DMS53 treated with DMSO at 0.1 percent for 48 hours (cell line): ENCODE results near the gene COPB2.
"Not testable (repeated sequence)": the region's sequence is repeated elsewhere in the genome, so short reads cannot be mapped to it uniquely, and the experiment has no call there.

Source experiments
- DNase-seq: peaks from one replicate; lab custom pipeline; 2025; ENCODE audit not compliant: unreplicated experiment; lab: John Stamatoyannopoulos, UW

The COPB2 gene

DNA sequence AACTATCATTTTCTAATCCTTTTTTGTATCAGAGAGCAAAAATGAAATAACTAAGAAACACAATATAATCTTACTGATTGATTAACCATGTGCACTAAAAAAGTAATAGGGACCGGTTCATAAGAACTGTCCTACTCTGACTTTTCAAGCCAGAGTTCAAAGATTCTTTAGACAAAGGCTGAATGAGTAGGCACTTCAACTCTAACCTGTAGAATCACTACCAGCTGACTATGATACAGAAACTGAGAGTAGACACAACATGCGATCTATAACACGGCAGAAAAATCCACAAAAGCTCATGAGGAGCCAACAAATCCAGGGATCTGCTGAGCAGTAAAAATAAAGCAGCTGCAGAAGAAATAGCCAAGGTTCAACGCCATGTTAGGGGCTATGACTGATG, 8.9 kb downstream of the COPB2 start:
- DNase-seq, result no peak

DNA sequence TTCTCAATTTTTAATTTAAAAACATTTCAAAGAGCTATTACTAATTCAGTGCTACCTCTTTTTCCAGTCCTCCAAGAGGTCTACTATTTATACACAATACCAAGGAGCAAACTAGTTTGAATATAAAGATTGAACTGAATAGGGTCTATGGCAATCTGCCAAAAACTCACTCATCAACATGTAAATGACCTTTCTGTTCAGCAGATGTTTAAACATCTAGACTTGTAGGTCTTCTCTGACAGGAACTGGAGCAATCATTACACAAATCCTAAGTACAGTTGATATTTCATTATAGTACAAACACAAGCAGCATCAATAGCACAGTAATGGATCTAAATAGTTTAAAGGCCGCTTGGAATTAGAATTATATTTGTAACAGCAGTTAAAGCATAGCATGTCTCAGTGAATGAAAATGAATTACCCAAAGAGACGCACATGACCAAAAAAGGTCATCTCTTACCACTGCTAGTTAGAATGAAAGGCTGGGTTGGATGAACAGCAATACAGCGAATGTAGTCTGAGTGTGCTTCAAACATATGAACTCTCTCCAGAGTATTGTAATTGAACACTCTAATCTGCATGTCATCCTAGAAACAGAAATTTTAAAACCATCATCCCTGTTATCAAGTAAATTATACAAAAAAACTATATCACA, 10.7 kb downstream of the COPB2 start:
- DNase-seq, result peak; percentile 3

DNA sequence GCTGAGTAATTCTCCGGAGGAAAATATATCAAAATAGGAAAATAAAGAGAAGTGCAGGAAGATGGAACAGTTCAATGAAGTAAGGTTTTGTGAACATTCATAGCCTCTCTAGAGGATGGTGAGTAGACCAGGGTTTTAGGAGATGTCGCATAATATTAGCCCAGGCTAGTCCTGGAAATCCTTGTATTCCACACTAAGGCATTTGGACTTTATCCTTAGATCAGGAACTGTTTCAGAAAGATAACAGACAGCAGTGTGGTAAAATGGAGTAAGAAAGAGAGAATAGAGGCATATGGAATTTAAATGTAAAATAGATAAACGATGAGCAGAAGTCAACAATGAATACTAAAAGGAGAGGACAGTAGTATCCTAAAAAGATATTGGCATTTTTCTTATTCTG, 12.1 kb downstream of the COPB2 start:
- no peak for DNase-seq

DNA sequence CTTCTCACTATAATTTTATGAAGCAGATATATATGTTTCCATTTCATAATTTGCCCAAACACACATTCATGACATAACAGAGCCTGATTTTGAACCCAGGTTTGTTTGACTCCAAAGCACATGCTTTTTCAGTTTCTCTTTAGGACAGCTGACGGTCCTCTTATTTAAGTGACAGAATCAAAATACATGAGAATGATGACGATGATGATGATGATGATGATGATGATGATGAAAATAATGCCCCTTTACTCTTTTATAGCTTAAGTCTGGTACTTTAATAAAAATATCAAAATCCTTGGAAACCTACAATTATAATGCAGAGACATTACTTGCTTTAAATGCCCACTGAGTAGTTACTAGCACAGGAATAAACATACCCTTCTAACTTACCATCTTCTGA, 15.3 kb downstream of the COPB2 start:
- no peak for DNase-seq

DNA sequence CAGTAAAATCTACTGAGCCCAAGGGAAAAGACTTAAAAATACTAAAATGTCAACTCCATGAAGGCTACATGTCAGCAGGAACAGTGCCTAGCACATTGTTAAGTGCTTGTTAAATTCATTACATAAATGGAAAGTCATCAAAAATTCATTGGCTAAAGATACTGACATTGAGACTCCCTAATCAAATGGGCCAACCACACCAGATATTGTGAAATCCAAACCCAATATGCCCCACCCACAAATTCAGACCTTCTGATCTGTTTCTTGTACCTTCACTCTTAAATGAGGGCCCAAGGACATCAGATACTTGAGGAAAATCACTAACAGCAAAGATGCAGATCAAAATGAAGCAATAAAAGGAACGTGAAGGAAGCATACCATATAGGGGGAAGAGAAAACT, 24.9 kb downstream of the COPB2 start:
- no peak for DNase-seq

DNA sequence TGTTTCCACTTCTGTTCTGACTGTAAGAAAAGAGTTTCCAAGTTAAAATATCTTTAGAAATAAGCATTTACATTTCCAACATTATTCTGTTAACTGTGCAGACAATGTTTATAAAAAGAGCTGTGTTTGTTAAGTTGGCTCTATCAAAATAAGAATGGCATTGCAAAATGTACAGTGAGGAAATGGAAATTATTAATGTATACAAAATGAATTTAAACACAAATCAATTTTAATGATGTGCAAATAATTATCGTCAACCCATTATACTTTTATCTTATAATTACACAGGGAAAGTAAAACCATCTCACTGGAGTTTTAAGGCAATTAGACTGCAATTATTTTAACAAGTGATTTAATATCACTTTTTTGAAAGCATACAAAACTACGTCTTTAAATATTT, 28.2 kb downstream of the COPB2 start:
- no peak for DNase-seq

DNA sequence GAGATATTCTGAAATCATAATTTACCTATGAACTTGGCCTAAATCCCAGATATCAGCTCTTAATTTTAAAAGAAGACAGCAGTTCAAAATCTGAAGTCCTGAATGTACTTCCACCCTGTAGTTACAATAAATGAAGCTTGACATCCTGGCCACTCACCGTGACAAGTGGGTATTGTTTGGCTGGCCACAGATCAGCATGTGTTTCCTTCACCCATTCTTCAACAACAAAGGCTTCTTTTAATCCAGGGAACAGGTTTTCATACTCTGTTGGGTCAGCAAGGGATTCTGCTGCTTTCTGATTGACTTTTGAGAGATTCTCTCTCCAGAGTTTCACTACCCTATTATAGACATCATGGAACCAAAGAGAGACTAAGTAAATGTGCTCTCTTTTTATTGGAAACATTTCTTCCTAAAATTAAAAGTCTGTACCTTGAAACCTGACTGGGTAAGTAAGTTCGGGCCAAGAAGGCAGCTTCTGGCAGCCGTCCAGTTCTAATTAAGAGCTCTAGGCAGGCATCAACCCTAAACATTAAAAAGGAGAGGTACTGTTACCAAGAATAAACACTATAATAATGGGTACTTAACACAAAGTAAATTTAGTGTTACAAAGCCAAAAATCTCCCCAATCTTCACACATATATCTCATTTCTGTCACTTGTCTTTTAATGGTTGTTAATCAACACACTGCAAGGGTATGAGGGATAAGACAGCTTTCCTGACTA, 30.4 kb downstream of the COPB2 start:
- DNase-seq, result peak; percentile 17

DNA sequence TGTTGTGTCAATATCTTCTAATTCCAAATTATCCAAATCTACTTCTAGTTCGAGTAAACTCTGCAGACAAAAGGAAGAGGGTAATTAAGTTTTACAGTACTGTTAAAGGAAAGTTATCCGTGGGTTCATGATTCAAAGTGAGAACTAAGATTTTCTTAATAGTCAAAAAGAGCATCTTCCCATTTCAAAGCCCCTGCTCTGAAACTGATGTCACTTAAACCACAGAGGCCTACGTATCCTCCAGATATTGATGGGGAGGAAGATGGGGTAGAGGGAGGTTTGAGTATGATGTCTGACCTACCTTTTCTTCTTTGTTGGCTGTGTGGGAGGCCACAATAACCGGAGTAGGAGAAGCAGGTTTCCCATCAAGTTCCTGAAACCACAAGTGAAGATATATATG, 31.5 kb downstream of the COPB2 start:
- no peak for DNase-seq

DNA sequence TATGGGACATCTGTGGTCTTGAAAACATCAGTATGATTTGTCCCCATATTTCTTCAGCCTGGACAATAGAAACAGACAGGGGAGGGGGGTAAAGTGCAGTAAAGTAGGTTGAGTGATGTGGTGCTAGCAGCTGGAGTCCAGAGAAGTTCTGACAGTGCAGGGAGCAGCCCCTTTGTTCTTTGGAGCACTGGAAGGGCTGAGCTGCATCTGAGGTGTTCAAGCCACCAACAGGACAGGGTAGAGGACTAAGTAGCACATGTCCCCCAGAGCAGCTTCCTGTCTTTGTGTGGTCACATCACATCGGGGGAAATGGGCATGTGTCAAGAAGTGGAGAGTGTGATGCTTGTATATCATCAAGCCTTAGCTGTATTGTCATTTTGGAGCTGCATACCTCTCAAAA, 33.6 kb downstream of the COPB2 start:
- no peak for DNase-seq

DNA sequence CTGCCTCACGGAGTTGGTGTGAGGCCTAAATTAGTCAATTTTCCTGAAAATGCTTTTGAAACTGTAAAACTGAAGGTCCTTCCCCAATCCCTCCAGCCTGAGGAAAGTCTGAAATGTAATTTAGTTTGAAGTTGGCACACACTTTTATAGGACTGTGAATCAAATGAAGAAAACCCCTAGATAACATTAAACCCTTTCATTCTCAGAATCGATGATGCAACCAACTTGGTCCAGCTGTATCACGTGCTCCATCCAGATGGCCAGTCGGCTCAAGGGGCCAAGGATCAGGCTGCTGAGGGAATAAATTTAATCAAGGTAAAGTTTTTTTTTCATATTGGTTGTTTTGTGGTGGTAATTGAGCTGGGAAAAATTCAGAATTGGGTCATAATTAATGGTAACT, 34.0 kb downstream of the COPB2 start:
- DNase-seq, result no peak

DNA sequence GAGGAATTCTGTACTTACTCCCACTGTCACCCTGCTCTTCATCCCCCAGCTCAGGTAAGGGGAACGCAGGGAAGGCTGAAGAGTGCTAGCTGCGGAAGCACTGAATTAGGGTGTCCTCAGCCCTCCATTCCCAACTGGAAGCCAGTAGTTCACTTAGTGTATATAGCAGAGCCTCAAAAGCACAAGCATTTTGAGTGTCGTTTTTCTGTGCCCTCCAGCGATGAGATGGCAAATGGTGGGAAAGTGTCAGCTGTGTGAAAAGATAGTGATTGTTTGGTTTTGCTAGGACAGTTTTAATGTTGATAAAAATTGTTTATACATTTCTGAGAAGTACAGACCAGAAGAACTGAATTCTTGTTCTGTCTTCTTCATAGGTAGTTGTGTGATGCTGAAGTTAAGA, 34.8 kb downstream of the COPB2 start:
- DNase-seq, result no peak

DNA sequence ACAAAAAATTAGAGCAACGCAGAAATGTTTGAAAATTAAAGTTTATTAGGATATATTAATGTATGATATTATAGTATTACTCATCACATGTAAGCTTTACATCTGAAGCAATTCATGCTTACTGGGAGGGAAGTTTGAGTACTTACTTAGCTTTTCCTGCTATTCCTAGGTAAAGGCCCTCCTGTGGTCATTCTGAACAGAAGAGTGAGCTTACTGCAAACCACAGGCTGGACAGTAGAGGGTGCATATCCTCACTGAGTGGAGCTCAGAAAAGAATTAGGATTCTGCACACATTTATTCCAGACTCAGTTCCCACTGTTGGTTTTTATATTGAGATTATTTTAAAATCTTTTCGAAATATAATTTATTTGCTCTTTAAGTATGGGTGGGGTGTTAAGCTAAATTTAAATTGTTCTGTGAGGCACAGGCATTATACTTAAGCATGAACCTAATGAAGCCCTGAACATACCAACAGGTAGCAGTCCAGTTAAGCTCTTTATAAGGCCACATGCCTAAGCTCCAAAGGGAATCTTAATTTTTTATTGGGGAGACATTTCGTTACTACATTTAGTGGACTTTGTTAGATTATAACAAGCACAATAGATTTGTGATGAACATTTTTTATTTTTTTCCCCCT, 35.4 kb downstream of the COPB2 start:
- peak; percentile 37 for DNase-seq

DNA sequence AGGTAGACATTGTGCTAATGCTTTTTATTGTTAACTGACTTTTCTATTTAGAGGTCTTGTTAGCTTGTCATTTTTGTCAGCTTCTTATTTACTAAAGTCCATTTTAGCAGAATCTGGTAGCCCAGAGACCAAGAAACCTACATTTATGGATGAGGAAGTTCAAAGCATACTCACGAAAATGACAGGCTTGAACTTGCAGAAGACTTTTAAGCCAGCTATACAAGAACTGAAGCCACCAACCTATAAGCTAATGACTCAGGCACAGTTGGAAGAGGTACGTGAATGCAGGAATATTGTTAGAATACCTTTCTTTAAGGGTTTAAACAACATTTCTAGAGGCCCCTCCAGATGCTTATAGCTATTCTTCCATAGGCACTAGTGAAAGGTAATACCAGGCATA, 42.7 kb downstream of the COPB2 start:
- no peak for DNase-seq

DNA sequence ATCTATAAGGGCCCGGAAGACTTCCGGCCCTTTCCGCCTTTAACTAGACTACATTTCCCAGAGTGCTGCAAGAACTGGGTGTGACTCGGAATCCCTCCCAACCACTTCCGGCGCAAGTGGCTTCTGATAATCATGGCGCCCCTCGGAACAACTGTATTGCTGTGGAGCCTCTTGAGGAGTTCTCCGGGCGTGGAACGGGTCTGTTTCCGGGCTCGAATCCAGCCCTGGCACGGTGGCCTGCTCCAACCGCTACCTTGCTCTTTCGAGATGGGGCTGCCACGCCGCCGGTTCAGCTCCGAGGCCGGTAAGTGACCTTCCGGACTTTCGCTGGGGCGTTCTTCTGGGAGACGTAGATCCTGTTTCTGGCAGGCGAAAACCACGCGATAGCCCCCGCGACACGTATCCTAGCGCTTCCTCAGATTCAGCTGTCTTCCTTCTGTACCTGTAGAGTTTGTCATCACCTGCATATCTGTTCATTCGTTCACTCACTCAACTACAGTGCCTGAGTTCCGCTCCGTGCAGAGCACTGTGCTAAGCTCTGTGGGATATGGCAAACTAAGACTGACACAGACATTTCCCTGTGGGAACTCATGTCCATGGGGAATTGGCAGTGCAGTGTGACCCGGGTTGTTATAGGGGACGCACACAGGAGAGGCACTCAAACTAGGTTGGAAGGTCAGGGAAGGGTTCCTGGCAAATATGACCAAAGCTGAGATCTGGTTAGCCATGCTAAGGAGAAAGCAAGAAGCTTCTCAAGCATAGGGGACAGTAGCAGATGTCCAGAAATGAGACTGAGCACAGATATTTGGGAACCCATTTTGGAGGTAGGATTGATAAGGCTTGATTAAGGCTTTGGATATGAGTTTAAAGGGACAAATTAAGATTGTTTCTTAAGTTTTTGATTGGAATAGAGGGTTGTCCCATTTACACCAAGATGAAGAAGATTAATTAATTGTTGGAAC, 45.3 kb downstream of the COPB2 start, which contains the start of gene MRPS22:
MRPS22 (plus strand) TSS at position 126 of the 962 bp plus-strand sequence; CDS start at position 133, 7 bp downstream.
- DNase-seq, result peak; percentile 73

DNA sequence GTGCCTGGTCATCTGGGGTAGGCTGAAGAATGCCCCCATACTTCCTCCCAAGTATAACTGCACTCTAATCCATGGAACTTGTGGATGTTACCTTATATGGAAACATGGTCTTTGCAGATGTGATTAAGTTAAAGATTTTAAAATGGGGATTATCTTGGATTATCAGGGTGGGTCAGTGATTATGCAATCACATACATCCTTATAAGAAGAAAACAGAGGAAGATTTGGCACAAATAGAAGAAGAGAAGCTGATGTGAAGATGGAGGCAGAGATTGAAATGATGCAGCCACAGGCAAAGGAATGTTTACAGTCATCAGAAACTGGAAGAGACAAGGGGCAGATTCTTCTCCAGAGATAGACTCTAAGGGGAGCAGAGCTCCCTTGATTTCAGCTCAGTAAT, 47.4 kb downstream of the COPB2 start:
- DNase-seq, result no peak

DNA sequence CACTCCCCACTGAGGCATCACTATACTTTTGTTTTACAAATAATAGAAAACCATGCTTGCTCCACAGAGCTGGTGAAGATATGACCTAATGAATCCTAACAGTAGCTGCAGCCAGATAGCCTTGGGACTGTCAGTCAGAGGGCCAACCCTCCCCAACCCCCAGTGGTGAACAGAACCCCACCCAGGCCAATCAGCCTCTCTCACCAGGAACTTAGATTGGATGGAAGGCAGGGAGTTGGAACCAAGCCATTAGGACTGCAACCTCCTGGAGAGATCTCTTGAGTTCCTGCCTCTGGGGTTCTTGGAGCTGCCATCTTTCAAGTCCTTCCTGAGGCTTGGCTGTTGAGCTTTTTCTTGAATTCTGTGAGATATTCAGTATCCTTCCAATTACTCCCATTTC, 48.7 kb downstream of the COPB2 start:
- DNase-seq, result no peak

DNA sequence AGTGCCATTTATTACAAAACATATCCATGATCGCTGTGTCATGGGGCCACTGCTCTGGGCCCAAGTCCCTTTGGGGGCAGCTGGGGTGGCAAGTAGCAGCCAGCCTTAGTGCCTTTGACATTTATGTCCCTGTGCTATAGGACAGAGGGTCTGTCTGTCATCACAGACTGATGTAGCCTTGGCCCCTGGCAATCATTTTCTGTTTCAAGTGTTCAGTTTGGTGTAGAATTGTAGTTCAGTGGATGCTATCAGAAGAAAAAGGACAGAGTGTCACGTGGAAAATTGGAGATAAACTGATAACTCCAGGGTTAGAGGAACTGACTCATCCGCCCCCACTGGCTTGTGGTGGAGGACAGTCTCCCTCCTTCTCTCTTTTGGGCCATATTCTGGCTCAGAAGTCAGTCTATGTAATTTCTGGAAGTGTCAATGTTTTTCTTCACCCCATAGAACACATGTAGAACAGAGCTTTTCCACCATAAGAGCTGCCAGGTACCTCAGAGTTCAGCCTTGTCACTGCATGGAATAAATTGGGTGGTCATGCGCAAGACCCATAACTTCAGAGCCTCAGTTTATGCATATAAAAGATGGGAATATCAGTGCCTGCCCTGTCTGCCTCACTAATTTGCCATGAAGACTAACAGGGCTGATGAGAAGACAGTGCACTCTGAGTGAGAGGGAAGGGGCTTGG, 50.1 kb downstream of the COPB2 start:
- DNase-seq, result no peak

DNA sequence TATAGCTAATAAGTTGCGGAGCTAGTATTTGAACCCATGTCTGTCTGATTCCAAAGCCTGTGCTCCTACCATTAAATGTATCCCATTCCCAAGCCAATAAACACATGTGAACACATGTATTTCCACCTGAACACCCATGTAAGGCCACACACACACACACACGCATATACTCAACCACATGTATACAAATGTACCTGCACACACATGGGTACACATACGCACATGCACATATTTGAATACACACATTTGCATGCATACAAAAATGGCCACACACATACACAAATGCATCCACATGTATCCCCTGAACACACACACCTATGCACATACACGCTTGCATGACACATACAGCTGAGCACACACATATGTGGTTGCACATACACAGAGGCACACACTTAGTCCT, 51.0 kb downstream of the COPB2 start:
- no peak for DNase-seq

DNA sequence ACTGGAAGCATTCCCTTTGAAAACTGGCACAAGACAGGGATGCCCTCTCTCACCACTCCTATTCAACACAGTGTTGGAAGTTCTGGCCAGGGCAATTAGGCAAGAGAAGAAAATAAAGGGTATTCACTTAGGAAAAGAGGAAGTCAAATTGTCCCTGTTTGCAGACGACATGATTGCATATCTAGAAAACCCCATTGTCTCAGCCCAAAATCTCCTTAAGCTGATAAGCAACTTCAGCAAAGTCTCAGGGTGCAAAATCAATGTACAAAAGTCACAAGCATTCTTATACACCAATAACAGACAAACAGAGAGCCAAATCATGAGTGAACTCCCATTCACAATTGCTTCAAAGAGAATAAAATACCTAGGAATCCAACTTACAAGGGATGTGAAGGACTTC, 54.8 kb downstream of the COPB2 start:
- DNase-seq, result not testable (repeated sequence)

DNA sequence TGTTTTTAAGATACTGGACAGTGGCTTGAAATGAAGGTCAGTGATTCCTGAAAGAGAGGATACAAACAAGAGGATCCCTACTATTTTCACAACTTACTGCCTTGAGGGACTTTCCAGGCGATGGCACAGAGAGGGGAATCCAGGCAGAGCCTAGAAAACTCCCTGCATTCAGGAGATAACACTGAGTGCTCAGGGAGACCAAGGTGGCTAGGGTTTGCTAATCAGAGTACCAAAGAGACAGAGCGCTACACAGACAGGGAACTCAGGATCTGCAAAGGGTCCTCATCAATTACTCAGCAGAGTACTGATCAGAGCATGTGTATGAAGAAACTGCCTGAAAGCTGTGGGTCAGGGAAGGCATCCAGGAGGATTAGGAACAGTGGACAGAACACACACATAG, 57.4 kb downstream of the COPB2 start:
- no peak for DNase-seq
